SKM-1 treated with dmso at 0.1 percent for 144 hours (cell line): ENCODE measurements around the gene C1D.

Source experiments
- DNase-seq: peaks from one replicate; lab custom pipeline; 2025; ENCODE audit not compliant: unreplicated experiment; lab: John Stamatoyannopoulos, UW

C1D gene

GRCh38 chr2:68059784-68060525 lies 2.8 kb downstream of the C1D start:
- no peak for DNase-seq

DNA sequence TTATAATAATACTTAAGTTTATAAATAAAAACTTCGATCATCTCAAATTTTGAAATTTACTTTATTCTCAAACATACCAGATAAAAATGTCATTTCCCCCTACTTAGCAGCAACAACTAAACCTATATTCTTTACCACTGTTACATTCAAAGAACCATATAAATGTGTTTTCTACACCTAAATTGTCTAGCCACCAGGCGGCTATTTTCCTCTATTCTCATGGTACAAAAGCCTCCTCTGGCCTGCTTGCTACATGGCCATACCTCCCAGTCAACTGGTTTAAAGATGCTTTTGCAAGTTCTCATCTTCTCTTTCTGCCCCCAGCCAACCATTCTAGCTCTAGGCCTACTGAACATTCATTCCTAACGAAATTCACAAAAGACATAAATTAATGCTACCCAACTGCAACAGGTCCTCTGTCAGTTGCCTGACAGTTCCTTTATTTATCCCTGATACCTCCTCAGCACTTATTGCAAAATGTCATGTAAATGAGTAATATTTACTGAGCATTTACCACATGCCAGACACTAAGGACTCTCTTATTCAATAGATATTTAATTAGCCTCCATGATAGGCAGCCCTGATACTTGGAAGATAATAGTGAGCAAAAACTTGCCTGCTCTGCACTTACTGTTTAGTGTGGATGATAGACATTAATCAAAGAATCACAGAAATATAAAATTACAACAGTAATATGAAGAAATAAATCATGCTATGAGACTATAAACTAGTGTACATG lies 5.0 kb downstream of the C1D start:
- no peak for DNase-seq

DNA sequence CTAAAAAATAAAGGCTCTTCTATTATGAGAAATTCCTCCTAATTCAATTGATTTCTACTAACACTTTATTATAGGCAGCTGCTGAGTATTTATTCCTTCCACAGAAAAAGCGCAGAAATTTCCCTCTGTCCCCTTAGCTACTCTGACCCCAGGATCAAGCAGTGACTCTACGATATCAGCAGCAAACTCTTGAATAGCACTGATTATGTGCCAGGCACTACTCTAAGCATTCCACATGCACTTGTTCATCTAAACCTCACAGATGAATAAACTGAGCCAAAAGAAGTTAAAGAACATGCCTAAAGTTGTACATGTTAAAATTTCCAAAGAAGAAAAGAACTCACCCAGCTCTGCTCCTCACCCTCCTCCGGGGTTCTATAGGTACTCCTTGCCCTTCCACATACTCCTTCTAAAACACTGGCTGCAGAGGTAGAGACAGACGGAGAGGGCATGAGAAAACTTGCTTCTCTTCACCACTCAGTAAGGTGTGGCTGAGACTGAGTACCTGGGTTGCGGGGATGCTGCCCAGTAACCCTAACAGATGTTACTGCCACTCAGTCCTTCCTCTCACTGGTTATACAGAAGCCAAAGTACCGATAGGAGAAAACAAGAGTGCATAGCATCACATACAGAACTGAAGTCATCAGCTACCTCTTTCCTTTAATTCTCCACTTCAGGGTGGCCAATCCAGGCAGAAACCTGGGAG lies 9.9 kb downstream of the C1D start:
- no peak for DNase-seq

DNA sequence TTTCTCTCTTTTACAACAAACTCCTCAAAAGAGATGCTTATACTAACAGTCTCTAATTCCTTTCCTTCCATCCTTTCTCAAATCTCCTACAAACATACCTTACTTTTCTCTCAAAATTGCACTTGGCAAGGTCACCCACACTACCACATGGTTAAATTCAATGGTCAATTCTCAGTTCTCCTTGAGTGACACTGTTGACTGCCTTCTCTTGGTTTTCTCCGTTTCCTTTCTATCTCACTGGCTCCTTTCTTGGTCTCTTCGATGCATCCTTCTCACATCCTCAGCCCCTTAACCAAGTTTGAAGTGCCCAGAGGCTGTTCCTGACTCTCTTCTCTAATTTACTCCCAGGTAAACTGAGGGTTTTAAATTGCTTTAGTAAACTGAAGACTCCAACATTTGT lies 12.5 kb downstream of the C1D start:
- DNase-seq: no peak

- DNase-seq: no peak
These were observed 16.1 kb downstream of the C1D start for GRCh38 chr2:68046642-68047240.

GRCh38 chr2:68046224-68046623 lies 16.6 kb downstream of the C1D start:
- DNase-seq: no peak

DNA sequence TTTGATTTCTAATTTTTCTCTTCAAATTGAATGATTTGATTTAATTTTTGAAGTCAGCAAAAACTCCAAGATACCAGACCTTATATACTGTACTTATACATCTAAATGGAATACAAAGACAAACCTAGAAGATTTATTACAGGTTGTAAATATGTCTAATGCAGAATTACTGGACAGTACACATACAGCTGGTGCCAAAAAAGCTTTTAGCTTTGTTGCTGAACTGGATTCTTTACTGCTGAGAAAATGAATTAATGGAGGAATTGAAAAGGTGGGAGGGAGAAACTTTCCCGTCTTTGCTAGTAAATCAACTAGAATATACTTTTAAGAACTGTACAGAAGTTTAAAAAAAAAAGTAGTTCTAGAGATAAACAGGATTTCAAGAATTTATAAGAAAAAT lies 17.5 kb downstream of the C1D start:
- no peak for DNase-seq

DNA sequence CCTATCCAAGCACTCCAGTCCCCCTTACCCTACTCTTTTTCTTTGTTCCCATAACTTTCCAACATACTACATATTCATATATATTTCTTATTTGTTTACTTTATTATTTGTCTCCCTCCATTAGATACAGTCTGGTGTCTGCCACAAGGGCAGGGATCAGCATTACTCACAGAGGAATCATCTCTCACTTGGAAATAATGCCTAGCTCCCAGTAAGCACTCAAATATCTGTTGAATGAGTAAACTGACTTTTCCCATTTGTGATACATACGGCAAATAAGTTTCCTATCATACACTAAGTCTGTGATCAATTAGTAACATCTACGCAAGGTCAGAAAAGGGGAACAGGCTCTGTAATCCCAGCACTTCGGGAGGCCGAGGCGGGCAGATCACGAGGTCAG lies 18.7 kb downstream of the C1D start:
- DNase-seq: no peak

DNA sequence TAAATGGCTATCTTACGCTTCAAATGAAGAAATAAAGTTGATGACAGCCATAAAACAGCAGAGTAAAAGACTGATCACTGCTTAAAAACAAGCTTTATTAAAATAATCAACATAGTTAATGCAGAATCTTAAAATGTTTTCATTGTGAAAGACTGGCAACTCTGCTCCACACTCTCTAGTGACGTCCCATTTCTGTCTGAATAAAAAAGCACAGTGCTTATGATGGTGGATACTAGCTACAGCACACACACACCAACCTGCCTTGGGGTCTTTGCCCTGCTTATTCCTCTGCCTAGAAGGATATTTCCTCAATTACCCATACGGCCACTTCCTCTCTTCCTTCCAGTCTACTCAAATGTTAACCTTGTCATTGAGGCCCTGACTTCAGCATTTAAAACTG lies 19.1 kb downstream of the C1D start:
- no peak for DNase-seq

DNA sequence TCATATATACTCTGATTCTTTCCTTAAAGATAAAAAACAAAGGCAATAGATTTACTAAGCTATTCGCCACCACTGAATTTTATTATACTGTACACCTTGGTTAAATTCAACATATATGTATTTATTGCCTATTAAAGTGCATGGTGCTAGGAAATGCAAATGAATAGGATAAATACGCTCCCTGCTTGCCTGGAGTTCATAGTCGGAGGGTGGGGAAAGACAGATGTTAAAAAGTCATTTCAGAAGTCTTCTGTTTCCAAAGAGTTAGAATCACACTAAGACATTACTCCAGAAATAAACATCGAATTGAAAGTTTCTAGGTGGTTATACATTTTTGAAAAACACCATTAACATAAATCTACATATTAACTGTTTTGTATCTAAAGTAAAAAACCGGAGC lies 19.8 kb downstream of the C1D start:
- no peak for DNase-seq

DNA sequence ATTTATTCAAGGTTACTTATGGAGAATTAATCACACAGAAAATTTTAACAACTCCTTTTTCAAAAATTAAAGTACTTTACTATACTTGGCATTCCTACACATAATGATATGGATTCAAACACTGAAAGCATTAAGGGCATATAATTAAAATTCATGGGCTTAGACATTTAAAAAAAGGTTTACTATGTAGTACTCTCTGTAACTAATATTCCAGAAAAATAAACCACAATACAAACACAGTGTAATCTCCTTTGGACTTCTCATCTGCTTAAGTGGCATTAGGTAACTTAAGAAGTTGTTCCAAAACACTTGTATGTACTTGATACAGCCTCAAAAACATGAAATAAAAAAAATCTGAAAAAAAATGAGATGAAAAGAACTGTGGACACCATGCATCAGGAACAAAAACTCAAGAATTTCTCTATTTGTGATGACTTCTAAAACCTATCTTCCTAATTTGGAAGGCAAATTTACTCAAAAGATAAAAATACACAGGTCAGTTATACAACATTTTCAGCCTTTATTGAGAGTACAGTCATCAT lies 21.0 kb downstream of the C1D start:
- no peak for DNase-seq

GRCh38 chr2:68040078-68040477 lies 22.7 kb downstream of the C1D start:
- DNase-seq: no peak

DNA sequence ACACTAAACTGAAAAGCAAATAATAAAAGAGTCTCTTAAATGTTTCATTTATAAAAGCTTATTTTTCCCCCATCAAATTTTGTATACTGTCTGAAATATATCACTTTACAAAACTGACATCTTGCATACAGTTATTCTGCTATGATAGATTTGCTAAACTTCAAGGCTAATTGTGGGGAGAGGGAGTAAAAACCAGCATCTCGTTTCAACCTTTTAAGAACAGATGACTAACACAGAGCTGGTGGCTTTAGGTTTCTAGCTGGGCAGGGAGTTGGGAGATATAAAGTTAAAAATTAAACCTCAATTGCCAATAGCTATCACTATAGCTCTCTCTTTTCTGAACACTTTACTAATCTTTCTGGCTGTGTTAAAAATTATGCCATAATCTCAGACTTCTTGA lies 23.5 kb downstream of the C1D start:
- DNase-seq: no peak

DNA sequence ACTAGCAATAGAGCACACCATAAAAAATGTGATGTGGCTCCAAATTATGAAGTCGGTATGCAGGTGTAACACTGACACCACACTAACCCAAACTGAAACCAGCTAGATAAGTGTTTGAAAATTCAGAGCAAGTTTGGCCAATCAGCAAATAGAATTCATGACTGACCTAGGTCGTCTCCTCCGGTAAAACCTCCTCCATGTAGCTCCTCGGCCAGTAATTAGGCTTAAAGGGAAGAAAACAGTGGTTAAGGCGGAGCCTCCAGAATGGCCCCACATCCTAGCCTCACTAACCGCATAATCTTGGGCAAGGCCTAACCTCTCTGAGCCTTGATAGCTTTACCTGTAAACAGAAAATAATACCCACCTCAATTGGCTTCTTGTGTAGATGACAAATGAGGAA lies 30.1 kb downstream of the C1D start:
- no peak for DNase-seq

- peak; percentile 10 for DNase-seq
These were observed 31.2 kb downstream of the C1D start for GRCh38 chr2:68031542-68032160.

DNA sequence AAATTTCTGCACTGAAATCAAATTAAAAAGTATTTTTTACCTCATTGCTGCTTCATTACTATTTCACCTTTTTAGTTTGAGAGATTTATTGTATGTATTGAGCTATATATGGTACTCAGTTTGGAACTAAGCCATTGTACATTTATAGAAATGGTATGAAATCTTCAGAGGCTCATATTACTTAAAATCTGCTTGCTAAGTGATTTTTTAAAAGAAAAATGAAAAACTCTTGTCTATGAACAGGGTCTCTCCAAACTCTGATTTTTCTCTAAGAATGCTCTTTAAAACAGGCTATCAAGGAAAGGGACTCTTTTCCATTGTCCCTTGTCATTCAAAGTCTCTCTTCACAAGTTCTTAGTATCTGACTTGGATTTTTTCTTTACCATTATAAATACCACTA lies 31.8 kb downstream of the C1D start:
- no peak for DNase-seq

DNA sequence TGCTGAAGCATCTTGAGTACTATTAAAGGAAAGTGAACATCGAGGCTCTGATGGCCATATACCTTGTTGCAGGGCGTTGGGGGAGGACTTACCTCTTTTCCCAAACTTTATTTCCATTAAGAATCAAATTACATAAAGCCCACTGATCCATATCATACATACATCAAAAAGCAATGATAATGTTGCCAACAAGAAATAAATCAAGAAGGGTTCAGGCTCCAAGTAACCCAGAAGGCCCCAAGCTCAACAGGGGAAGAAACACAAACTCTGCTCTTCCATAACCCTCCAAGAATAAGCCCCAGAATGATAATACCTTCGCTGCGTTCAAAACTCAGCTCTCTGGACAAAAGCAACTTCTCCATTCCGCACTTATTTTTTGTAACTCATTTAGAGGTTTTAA lies 32.3 kb downstream of the C1D start:
- DNase-seq: no peak

GRCh38 chr2:68027959-68028358 lies 34.8 kb downstream of the C1D start:
- no peak for DNase-seq

DNA sequence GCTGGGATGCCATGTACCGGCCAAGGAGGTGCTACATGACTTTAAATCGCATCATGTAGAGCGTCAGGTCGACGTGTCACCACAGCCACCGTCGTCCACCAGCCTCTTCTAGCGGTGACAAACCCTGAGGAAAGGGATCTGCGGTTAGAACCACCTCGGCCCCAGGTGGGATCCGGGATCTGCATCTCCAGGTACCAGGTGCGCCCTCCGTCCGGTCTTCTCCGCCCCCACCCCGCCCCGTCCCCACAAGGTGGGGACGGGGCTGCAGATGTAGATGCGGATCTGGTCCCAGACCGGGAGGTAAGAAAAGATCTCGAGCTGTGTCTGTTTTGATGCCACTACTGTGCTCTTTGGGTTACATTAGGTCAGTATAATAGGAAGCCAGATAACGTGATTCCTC lies 38.4 kb downstream of the C1D start:
- DNase-seq: no peak

DNA sequence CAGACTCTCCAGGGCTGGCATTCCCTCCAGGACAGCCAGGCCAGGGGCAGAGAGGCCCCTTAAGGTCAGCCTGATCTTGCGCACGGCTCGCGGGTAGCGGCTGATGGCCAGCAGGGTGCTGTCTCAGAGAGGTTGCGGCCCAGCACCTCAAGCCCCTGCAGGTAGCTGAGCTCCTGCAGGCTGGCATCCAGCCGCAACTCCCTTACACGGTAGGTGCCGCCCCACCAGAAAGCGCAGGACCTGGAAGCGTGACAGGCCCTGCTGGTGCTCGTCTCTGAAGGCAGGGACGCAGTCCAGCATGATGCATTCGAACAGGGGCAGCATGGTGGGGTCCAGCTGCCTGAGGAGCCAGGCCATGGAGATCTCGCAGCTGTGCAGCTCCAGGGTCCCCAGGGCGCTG lies 38.9 kb downstream of the C1D start:
- DNase-seq: no peak

GRCh38 chr2:68018727-68019126 lies 44.1 kb downstream of the C1D start:
- DNase-seq: no peak
